ENCODE measurements around the gene MICAL3.

The MICAL3 gene

GRCh38 chr22:17782621-17783020, 241.7 kb downstream of the MICAL3 start:
- Histone ChIP-seq H3K4me1 (ENCODE audit: control insufficient read depth, insufficient read depth, low read length) (peaks cover 36% of the 10 kb centered on the region), H3K27me3 (replicated peaks; ENCODE audit: control insufficient read depth, insufficient read depth, low read length) (no peaks in the 10 kb centered on the region), H3K4me3 (ENCODE audit: low read length) (no peak overlapping the region), H3K36me3 (ENCODE audit: control insufficient read depth, insufficient read depth, low read length, severe bottlenecking) (no peaks in the 10 kb centered on the region), H3K9me3 (ENCODE audit: control insufficient read depth, low read length) (no peaks in the 10 kb centered on the region), H3K9ac (ENCODE audit: low read length) (no peak overlapping the region)
- no peak for DNase-seq (ENCODE audit: low read depth)

DNA sequence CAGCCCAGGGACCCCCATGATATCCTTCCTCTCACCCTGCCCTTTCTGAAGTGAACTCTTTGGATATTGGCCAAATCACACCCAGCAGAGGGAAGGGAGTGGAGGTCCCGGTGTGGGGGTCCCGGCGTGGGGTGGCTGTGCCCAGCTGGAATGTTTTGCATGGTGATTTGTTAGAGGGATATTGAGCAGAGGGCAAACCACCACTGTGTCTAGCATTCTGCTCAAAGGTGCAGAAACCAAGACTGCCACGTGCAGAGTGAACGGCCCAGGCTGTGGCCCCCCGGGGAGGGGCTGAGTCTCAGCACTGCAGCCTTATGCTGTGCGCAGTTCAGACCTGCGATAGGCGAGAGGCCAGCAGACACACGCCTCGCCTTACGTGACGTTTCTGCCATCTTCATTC, 242.2 kb downstream of the MICAL3 start:
- H3K27me3 ChIP-seq (replicated peaks; ENCODE audit: control insufficient read depth, insufficient read depth, low read length): no peaks in the 10 kb centered on the region
- peaks cover 32% of the 10 kb centered on the region for H3K4me1 ChIP-seq (ENCODE audit: control insufficient read depth, insufficient read depth, low read length)
- H3K36me3 ChIP-seq (ENCODE audit: control insufficient read depth, insufficient read depth, low read length, severe bottlenecking): no peaks in the 10 kb centered on the region
- H3K9me3 ChIP-seq (ENCODE audit: control insufficient read depth, low read length): no peaks in the 10 kb centered on the region
- no peak for DNase-seq (ENCODE audit: low read depth)
- H3K4me3 ChIP-seq (ENCODE audit: low read length): no peak overlapping the region
- no peak overlapping the region for H3K9ac ChIP-seq (ENCODE audit: low read length)

DNA sequence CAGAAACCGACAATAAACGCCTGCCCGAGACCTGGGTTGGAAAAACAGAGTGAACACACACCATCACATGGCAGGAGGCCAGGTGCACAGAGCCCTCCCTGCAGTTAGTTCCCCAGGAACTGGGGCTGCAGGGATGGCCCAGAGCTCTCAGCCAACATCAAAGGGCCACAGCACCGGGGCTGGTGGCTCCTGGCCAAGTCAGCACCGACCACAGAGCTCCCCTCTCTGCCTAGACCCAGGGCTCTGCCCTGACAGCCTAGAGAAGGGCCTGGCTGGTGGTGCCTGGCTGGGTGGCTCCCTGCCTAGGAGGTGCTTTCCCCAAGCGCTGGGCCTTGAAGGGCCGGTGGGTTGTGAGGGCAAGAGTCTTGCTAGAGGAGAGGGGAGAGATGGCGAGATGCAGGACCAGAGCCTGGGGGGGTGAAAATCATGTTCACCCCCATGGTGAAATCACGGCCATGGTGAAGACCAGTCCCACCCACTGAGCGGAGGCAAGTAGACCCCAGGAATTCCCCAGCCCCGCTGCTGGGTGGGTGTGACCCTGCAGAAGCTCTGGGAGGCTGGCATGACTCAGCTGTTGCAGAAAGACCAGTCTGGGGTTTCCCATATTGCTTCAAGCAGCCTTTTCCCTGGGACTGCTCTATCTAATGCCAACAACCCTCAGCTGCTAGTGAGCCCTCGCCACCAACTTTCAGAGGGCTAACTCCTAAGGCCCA, 242.9 kb downstream of the MICAL3 start:
- peak; percentile 90 for DNase-seq (ENCODE audit: low read depth)
- peaks cover 25% of the 10 kb centered on the region for H3K4me1 ChIP-seq (ENCODE audit: control insufficient read depth, insufficient read depth, low read length)
- H3K27me3 ChIP-seq (replicated peaks; ENCODE audit: control insufficient read depth, insufficient read depth, low read length): no peaks in the 10 kb centered on the region
- no peak overlapping the region for H3K9ac ChIP-seq (ENCODE audit: low read length)
- H3K9me3 ChIP-seq (ENCODE audit: control insufficient read depth, low read length): no peaks in the 10 kb centered on the region
- H3K36me3 ChIP-seq (ENCODE audit: control insufficient read depth, insufficient read depth, low read length, severe bottlenecking): no peaks in the 10 kb centered on the region
- H3K4me3 ChIP-seq (ENCODE audit: low read length): no peak overlapping the region

DNA sequence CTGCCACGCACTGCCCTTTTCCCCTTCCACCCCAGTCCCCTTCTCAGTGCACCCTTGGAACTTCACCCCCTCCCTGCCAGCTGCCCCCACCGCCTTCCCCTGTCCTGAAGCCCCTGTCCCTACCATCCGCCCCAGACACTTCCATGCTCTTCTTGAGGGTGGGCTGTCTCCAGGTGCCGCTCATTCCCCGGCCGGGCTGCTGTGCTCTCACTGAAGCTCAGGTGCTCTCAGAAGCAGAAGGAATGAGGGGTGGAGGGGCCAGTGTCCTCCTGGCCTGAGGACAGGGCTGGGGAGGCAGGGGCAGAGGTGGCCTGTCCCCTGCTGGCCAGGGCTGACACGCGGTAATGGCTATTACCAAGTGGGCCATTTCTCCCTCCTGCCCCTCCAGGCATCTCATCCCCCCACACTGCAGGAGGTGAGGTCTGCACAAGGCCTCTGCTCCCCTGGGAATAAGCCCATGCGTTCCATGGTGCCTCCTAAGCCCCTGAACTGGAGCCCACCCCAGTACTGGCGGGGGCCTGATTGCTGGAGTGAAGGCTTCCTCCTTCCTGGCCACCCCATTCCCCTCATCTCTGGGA, 243.5 kb downstream of the MICAL3 start:
- DNase-seq (ENCODE audit: low read depth): no peak
- no peaks in the 10 kb centered on the region for H3K36me3 ChIP-seq (ENCODE audit: control insufficient read depth, insufficient read depth, low read length, severe bottlenecking)
- H3K27me3 ChIP-seq (replicated peaks; ENCODE audit: control insufficient read depth, insufficient read depth, low read length): no peaks in the 10 kb centered on the region

GRCh38 chr22:17780116-17780740, 244.1 kb downstream of the MICAL3 start:
- Histone ChIP-seq H3K9ac (ENCODE audit: low read length) (no peak overlapping the region), H3K27me3 (replicated peaks; ENCODE audit: control insufficient read depth, insufficient read depth, low read length) (no peaks in the 10 kb centered on the region), H3K36me3 (ENCODE audit: control insufficient read depth, insufficient read depth, low read length, severe bottlenecking) (no peaks in the 10 kb centered on the region), H3K4me3 (ENCODE audit: low read length) (no peak overlapping the region), H3K9me3 (ENCODE audit: control insufficient read depth, low read length) (no peaks in the 10 kb centered on the region), H3K4me1 (ENCODE audit: control insufficient read depth, insufficient read depth, low read length) (peaks cover 22% of the 10 kb centered on the region)
- DNase-seq (ENCODE audit: low read depth): no peak

More for the DNA sequence above, 243.5 kb downstream of the MICAL3 start:
- Histone ChIP-seq H3K9me3 (ENCODE audit: control insufficient read depth, low read length) (no peaks in the 10 kb centered on the region), H3K4me3 (ENCODE audit: low read length) (no peak overlapping the region), H3K4me1 (ENCODE audit: control insufficient read depth, insufficient read depth, low read length) (peaks cover 22% of the 10 kb centered on the region), H3K9ac (ENCODE audit: low read length) (no peak overlapping the region)

DNA sequence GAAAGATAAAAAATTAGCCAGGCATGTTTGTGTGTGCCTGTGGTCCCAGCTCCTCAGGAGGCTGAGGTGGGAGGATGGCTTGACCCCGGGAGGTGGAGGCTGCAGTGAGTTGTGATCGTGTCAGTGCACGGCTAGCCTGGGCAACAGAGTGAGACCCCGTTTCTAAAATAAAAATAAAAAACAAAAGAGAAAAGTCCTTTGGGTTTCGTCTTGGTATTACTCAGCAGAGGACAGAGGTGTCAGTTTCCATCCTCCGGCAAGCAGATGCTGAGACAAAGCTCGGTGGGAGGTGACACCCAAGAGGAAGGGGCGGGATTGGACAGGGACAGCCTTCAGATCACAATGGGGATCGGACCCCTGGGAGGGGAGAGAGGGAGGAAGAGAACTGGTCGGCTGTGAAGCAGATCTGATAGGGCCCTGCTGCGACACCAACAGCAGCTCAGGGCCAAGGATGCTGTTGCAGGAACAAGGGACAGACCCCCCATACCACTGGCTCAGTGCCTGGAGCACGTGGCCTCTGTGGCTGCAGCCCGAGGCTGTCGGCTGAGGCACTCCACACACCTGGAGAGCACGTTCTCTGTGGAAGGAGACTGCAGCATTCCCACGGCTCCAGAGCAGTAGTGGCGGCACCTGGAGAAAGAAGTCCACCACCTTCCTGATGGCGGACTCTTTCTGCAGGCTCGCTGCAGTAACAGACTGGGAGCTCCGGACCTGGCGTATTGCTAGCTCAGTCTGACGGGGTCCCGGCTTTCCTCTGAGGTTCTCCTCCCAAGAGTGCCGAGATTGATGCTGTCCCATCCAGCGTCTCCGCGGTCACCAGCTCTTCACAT, 244.9 kb downstream of the MICAL3 start:
- no peak overlapping the region for H3K4me3 ChIP-seq (ENCODE audit: low read length)
- no peaks in the 10 kb centered on the region for H3K36me3 ChIP-seq (ENCODE audit: control insufficient read depth, insufficient read depth, low read length, severe bottlenecking)
- H3K27me3 ChIP-seq (replicated peaks; ENCODE audit: control insufficient read depth, insufficient read depth, low read length): no peaks in the 10 kb centered on the region
- DNase-seq (ENCODE audit: low read depth): no peak
- no peak overlapping the region for H3K9ac ChIP-seq (ENCODE audit: low read length)
- no peaks in the 10 kb centered on the region for H3K9me3 ChIP-seq (ENCODE audit: control insufficient read depth, low read length)
- peaks cover 22% of the 10 kb centered on the region for H3K4me1 ChIP-seq (ENCODE audit: control insufficient read depth, insufficient read depth, low read length)

DNA sequence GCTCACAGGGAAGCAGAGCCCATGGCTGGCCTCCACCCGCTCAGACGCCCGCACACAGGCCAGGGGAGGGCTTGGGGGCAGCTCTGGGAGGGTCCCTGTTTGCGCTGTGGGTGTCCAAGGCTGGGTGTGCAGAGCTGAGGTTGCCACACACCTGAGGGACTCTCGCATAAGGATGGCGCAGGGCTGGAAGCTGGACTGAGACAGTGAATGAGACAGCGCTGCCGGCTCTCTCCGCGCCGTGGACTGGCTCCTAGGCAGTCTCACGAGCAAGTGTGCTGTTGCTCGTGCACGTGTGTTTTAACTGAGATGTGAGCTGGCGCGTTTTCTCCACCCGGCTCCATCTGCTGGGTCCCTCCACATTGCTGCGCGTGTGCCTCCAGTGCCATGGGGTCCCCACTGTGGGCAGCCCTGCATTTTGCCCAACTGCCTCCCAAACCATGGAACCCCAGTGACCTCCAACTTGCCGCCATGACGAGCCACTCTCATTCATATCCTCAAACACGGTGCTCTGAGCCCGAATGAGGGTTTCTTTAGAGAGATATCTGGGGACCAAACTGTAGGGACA, 245.9 kb downstream of the MICAL3 start:
- DNase-seq (ENCODE audit: low read depth): no peak
- H3K4me3 ChIP-seq (ENCODE audit: low read length): no peak overlapping the region

DNA sequence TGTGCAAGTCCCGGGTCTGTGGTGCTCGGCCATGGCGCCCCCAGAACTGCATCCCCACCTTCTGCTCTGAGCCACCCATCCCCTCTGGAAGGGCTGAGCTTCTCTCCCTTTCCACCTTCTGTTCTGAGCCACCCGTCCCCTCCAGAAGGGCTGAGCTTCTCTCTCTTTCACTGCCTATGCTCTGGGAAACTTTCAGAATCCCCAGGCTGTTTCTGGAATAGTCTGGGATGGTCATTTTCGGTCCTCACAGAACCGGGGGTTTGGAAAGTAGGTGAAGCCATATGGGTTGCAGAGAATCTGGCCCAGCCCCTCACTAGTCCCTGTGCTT, 246.7 kb downstream of the MICAL3 start:
- peaks cover 24% of the 10 kb centered on the region for H3K4me1 ChIP-seq (ENCODE audit: control insufficient read depth, insufficient read depth, low read length)
- no peak overlapping the region for H3K4me3 ChIP-seq (ENCODE audit: low read length)
- DNase-seq (ENCODE audit: low read depth): no peak
- H3K27me3 ChIP-seq (replicated peaks; ENCODE audit: control insufficient read depth, insufficient read depth, low read length): no peaks in the 10 kb centered on the region
- no peaks in the 10 kb centered on the region for H3K9me3 ChIP-seq (ENCODE audit: control insufficient read depth, low read length)
- no peaks in the 10 kb centered on the region for H3K36me3 ChIP-seq (ENCODE audit: control insufficient read depth, insufficient read depth, low read length, severe bottlenecking)
- no peak overlapping the region for H3K9ac ChIP-seq (ENCODE audit: low read length)

More for the DNA sequence above, 245.9 kb downstream of the MICAL3 start:
- H3K36me3 ChIP-seq (ENCODE audit: control insufficient read depth, insufficient read depth, low read length, severe bottlenecking): no peaks in the 10 kb centered on the region
- no peak overlapping the region for H3K9ac ChIP-seq (ENCODE audit: low read length)
- H3K4me1 ChIP-seq (ENCODE audit: control insufficient read depth, insufficient read depth, low read length): peaks cover 22% of the 10 kb centered on the region
- H3K9me3 ChIP-seq (ENCODE audit: control insufficient read depth, low read length): no peaks in the 10 kb centered on the region
- no peaks in the 10 kb centered on the region for H3K27me3 ChIP-seq (replicated peaks; ENCODE audit: control insufficient read depth, insufficient read depth, low read length)

- H3K36me3 ChIP-seq (ENCODE audit: control insufficient read depth, insufficient read depth, low read length, severe bottlenecking): no peaks in the 10 kb centered on the region
- DNase-seq (ENCODE audit: low read depth): no peak
- no peaks in the 10 kb centered on the region for H3K27me3 ChIP-seq (replicated peaks; ENCODE audit: control insufficient read depth, insufficient read depth, low read length)
- peaks cover 21% of the 10 kb centered on the region for H3K4me1 ChIP-seq (ENCODE audit: control insufficient read depth, insufficient read depth, low read length)
- no peaks in the 10 kb centered on the region for H3K9me3 ChIP-seq (ENCODE audit: control insufficient read depth, low read length)
- no peak overlapping the region for H3K9ac ChIP-seq (ENCODE audit: low read length)
- no peak overlapping the region for H3K4me3 ChIP-seq (ENCODE audit: low read length)
Observed at GRCh38 chr22:17777005-17777716, 247.2 kb downstream of the MICAL3 start.

DNA sequence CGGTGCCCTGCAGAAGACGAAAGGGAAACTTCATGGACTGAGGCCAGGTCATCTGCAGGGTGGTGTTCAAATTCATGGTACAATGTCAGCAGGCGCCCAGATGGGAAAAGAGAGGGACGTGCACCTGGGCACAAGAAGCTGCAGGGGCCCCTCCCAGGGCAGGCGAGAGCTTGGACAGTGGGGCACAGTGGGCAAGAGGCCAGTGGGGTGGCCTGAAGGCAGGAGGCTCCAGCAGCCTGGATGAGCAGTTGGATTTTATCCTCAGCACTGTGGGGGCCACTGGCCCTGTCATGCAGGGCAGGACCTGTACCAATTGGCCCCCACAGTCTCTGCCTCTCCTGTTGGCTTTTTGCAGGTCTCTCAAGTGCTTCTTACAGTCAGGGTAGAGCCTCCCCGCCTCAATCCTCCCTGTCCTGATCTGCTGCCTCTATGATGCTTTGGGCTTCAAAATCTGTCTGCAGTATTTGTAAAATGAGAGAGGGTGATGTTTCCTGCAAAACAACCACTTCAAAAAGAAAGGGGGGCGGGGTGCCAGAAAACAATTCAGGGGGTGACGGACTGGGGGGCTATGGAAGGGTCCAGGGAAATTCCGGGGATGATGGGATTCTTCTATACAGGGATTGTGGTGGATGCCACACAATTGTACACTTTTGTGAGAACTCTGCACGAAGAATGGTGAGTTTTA, 248.4 kb downstream of the MICAL3 start:
- DNase-seq (ENCODE audit: low read depth): no peak
- Histone ChIP-seq H3K9ac (ENCODE audit: low read length) (no peak overlapping the region), H3K4me1 (ENCODE audit: control insufficient read depth, insufficient read depth, low read length) (peaks cover 8% of the 10 kb centered on the region), H3K9me3 (ENCODE audit: control insufficient read depth, low read length) (no peaks in the 10 kb centered on the region), H3K4me3 (ENCODE audit: low read length) (no peak overlapping the region), H3K36me3 (ENCODE audit: control insufficient read depth, insufficient read depth, low read length, severe bottlenecking) (no peaks in the 10 kb centered on the region), H3K27me3 (replicated peaks; ENCODE audit: control insufficient read depth, insufficient read depth, low read length) (no peaks in the 10 kb centered on the region)
